IMR-90 (cell line): ENCODE results near the gene CTRB1. TPM values are rescaled to one million over a fixed set of nuclear protein-coding genes. Genes with fewer than 3 reads are reported as not detected.
A peak's percentile ranks its signal among the peaks of the same experiment; 100 is the strongest.

Experiments used
- ATAC-seq: fragments of 200-7000 bp; cut with Tn5 transposase; 2 replicates; pipeline ENCODE4 v1.9.1; 2020; ENCODE audit warnings: low read depth, mild to moderate bottlenecking, moderate library complexity
- BruUV-seq: library from RNA; stranded (reverse); fragments of 400-500 nt; replicated peaks from 2 replicates; lab custom pipeline; 2021; lab: Mats Ljungman, UMichigan
- CTCF ChIA-PET: fragments of 300-600 bp; formaldehyde crosslinking; extraction: SDS; loops from one replicate; lab custom pipeline; 2021; ENCODE audit warnings: antibody characterized with exemption; lab: Yijun Ruan, JAX
- POLR2A ChIA-PET: fragments of 300-600 bp; sonication (Branson Sonifier 250); formaldehyde crosslinking; loops from one replicate; lab custom pipeline; 2022; ENCODE audit warnings: antibody characterized with exemption; ENCODE audit not compliant: unreplicated experiment; lab: Charles Lee
- DNase-seq: peaks from one replicate; pipeline ENCODE4 v3.0.0; 2013
- H2AFZ ChIP-seq: replicated peaks from 2 replicates; pipeline ENCODE3; 2013; ENCODE audit warnings: low read length, mild to moderate bottlenecking; ENCODE audit not compliant: poor library complexity
- H2AK5ac ChIP-seq: 2 replicates; pipeline ENCODE4 v1.6.1; 2013; ENCODE audit warnings: low read depth, low read length, inconsistent platforms
- H2AK9ac ChIP-seq: replicated peaks from 2 replicates; pipeline ENCODE3; 2013; ENCODE audit warnings: mild to moderate bottlenecking, low read depth, low read length, moderate library complexity; ENCODE audit not compliant: poor library complexity
- H2BK120ac ChIP-seq: 2 replicates; pipeline ENCODE4 v1.6.1; 2013; ENCODE audit warnings: low read depth, low read length, inconsistent platforms
- H2BK15ac ChIP-seq: 3 replicates; pipeline ENCODE4 v1.6.1; 2013; ENCODE audit warnings: low read depth, low read length, inconsistent platforms
- H2BK20ac ChIP-seq: 2 replicates; pipeline ENCODE4 v1.6.1; 2013; ENCODE audit warnings: low read depth, mild to moderate bottlenecking, inconsistent platforms, low read length, moderate library complexity
- H2BK5ac ChIP-seq: 2 replicates; pipeline ENCODE4 v1.6.1; 2013; ENCODE audit warnings: mild to moderate bottlenecking, low read depth, low read length, inconsistent platforms; ENCODE audit not compliant: poor library complexity, severe bottlenecking
- H3K14ac ChIP-seq: replicated peaks from 2 replicates; pipeline ENCODE4 v1.6.1; 2013; ENCODE audit warnings: low read depth, low read length, inconsistent platforms
- H3K18ac ChIP-seq: 2 replicates; pipeline ENCODE4 v1.6.1; 2013; ENCODE audit warnings: low read depth, low read length, control low read depth
- H3K23ac ChIP-seq: 2 replicates; pipeline ENCODE4 v1.6.1; 2013; ENCODE audit warnings: low read depth, low read length, inconsistent platforms
- H3K27ac ChIP-seq: 2 replicates; pipeline ENCODE4 v1.5.1; 2013; ENCODE audit warnings: mild to moderate bottlenecking, control low read depth, low read length; ENCODE audit not compliant: insufficient read depth
- H3K27me3 ChIP-seq: 2 replicates; pipeline ENCODE4 v1.6.1; 2013; ENCODE audit warnings: low read length; ENCODE audit not compliant: control insufficient read depth, insufficient read depth
- H3K36me3 ChIP-seq: 2 replicates; pipeline ENCODE4 v1.6.1; 2013; ENCODE audit warnings: low read length, mixed read lengths; ENCODE audit not compliant: control insufficient read depth, insufficient read depth
- H3K4ac ChIP-seq: 2 replicates; pipeline ENCODE4 v1.6.1; 2013; ENCODE audit warnings: low read depth, low read length, inconsistent platforms
- H3K4me1 ChIP-seq: 2 replicates; pipeline ENCODE4 v1.6.1; 2013; ENCODE audit warnings: low read length, mixed read lengths; ENCODE audit not compliant: control insufficient read depth, insufficient read depth
- H3K4me2 ChIP-seq: 2 replicates; pipeline ENCODE4 v1.6.1; 2013; ENCODE audit warnings: low read depth, mild to moderate bottlenecking, control low read depth, low read length, moderate library complexity
- H3K4me3 ChIP-seq: 2 replicates; pipeline ENCODE4 v1.5.1; 2013; ENCODE audit warnings: low read depth, mild to moderate bottlenecking, control low read depth, low read length, moderate library complexity; ENCODE audit not compliant: insufficient read depth
- H3K56ac ChIP-seq: 2 replicates; pipeline ENCODE4 v1.6.1; 2013; ENCODE audit warnings: low read length, inconsistent platforms; ENCODE audit not compliant: insufficient read depth; ENCODE audit errors: extremely low read depth
- H3K79me1 ChIP-seq, 2 experiments: 2 replicates each; pipeline ENCODE4 v1.6.1; 2013; ENCODE audit warnings: low read length in 2 of 2, inconsistent platforms in 1 of 2, low read depth in 1 of 2
- H3K9ac ChIP-seq: 2 replicates; pipeline ENCODE4 v1.6.1; 2013; ENCODE audit warnings: low read depth, low read length, control low read depth
- H3K9me1 ChIP-seq: 2 replicates; pipeline ENCODE4 v1.6.1; 2013; ENCODE audit warnings: low read length, inconsistent platforms; ENCODE audit not compliant: insufficient read depth
- H3K9me3 ChIP-seq: 2 replicates; pipeline ENCODE4 v1.6.1; 2013; ENCODE audit warnings: low read length; ENCODE audit not compliant: control insufficient read depth, insufficient read depth
- H4K20me1 ChIP-seq: 2 replicates; pipeline ENCODE4 v1.6.1; 2013; ENCODE audit warnings: low read length, inconsistent platforms; ENCODE audit not compliant: insufficient read depth
- H4K5ac ChIP-seq: 2 replicates; pipeline ENCODE4 v1.6.1; 2013; ENCODE audit warnings: mild to moderate bottlenecking, low read depth, low read length, control low read depth
- H4K8ac ChIP-seq, 2 experiments: 2 replicates each; pipeline ENCODE4 v1.6.1; 2013; ENCODE audit warnings: low read depth in 2 of 2, low read length in 2 of 2, control low read depth in 1 of 2, inconsistent platforms in 1 of 2
- H4K91ac ChIP-seq: 2 replicates; pipeline ENCODE4 v1.6.1; 2013; ENCODE audit warnings: low read depth, low read length, inconsistent platforms; ENCODE audit not compliant: insufficient read depth
- BHLHE40 ChIP-seq: fragments of 150-350 bp; IDR thresholded peaks from 2 replicates; pipeline ENCODE4 v1.6.1; 2016; ENCODE audit warnings: mild to moderate bottlenecking, low read depth, low read length
- CEBPB ChIP-seq: IDR thresholded peaks from 2 replicates; pipeline ENCODE4 v1.6.1; 2012; ENCODE audit warnings: low read depth, low read length, improper control_type of control experiment
- CHD1 ChIP-seq: IDR thresholded peaks from 2 replicates; pipeline ENCODE4 v1.6.1; 2012; ENCODE audit warnings: low read depth, low read length, improper control_type of control experiment
- FOS ChIP-seq: fragments of 150-350 bp; IDR thresholded peaks from 2 replicates; pipeline ENCODE4 v1.6.1; 2016; ENCODE audit warnings: low read depth, low read length
- MAFK ChIP-seq: IDR thresholded peaks from 2 replicates; pipeline ENCODE4 v1.6.1; 2012; ENCODE audit warnings: low read depth, low read length, improper control_type of control experiment
- MAZ ChIP-seq: IDR thresholded peaks from 2 replicates; pipeline ENCODE4 v1.6.1; 2012; ENCODE audit warnings: low read depth, mild to moderate bottlenecking, low read length, improper control_type of control experiment, moderate library complexity, borderline replicate concordance
- MXI1 ChIP-seq: IDR thresholded peaks from 2 replicates; pipeline ENCODE4 v1.6.1; 2012; ENCODE audit warnings: low read depth, mild to moderate bottlenecking, low read length, moderate library complexity, borderline replicate concordance
- NFE2L2 ChIP-seq: fragments of 150-350 bp; IDR thresholded peaks from 2 replicates; pipeline ENCODE4 v1.6.1; 2016; ENCODE audit warnings: low read depth, mild to moderate bottlenecking, low read length
- POLR2A ChIP-seq: IDR thresholded peaks from 2 replicates; pipeline ENCODE4 v1.6.1; 2012; ENCODE audit warnings: mild to moderate bottlenecking, low read depth, low read length
- RAD21 ChIP-seq: IDR thresholded peaks from 2 replicates; pipeline ENCODE4 v1.6.1; 2012; ENCODE audit warnings: low read length, improper control_type of control experiment
- RCOR1 ChIP-seq: IDR thresholded peaks from 2 replicates; pipeline ENCODE4 v1.6.1; 2012; ENCODE audit warnings: mild to moderate bottlenecking, low read length, improper control_type of control experiment; ENCODE audit not compliant: insufficient replicate concordance
- SMC3 ChIP-seq: fragments of 150-350 bp; IDR thresholded peaks from 2 replicates; pipeline ENCODE4 v1.6.1; 2016; ENCODE audit warnings: low read depth, mild to moderate bottlenecking, antibody characterized with exemption, low read length, moderate library complexity
- WGBS, 2 experiments: methylation state at CpG; one replicate each; pipeline versions ENCODE4 v1.1.5 to v1.1.7; 2013; ENCODE audit warnings: missing lambda C conversion rate in 2 of 2; ENCODE audit not compliant: insufficient read length in 1 of 2; ENCODE audit errors: extremely low coverage in 2 of 2; 5-methylcytosine and 5-hydroxymethylcytosine counted together
- dilution Hi-C: fragments of 300-500 bp; cut with HindIII; formaldehyde crosslinking; loops from one replicate; pipeline ENCODE4 v1.14.3; 2018; ENCODE audit warnings: low sequenced_read_pairs; ENCODE audit not compliant: unreplicated experiment
- in situ Hi-C: fragments of 300-500 bp; cut with MboI; formaldehyde crosslinking; loops from 3 replicates; pipeline ENCODE4 v1.14.3; 2019; ENCODE audit warnings: low sequenced_read_pairs, inconsistent platforms, mixed read lengths
- intact Hi-C: fragments of 100-400 bp; cut with micrococcal nuclease; formaldehyde crosslinking; loops from 2 replicates; pipeline ENCODE4 v1.10.0; 2022
- polyA plus RNA-seq, 3 experiments: library from polyadenylated mRNA; depleted of rRNA; stranded (reverse); fragments of >200 nt; gene quantifications; 2 replicates each; pipeline ENCODE4 v1.2.3, GENCODE V29; 2012; ENCODE audit warnings: low replicate concordance in 1 of 3
- total RNA-seq: library from RNA; depleted of rRNA; stranded (reverse); fragments of >200 nt; gene quantifications from 2 replicates; pipeline ENCODE4 v1.2.3, GENCODE V29; 2012
- TF ChIP-seq, protein P1 (sequence below): fragments of 150-350 bp; IDR thresholded peaks from 2 replicates; pipeline ENCODE4 v1.6.1; 2017; ENCODE audit warnings: mild to moderate bottlenecking, antibody characterized with exemption, low read length, low read depth
- TF ChIP-seq, protein P2 (sequence below): conservative IDR thresholded peaks from 2 replicates; pipeline ENCODE4 v1.5.1; 2012; ENCODE audit warnings: mild to moderate bottlenecking, low read depth, low read length, improper control_type of control experiment
- TF ChIP-seq, protein P3 (sequence below): fragments of 150-350 bp; IDR thresholded peaks from 2 replicates; pipeline ENCODE4 v1.6.1; 2016; ENCODE audit warnings: low read depth, mild to moderate bottlenecking, low read length, moderate library complexity, borderline replicate concordance

Gene CTRB1
- total and polyA plus RNA-seq, 2 of the 4 experiments (the other 2 are of a cell fraction), result not detected

DNA sequence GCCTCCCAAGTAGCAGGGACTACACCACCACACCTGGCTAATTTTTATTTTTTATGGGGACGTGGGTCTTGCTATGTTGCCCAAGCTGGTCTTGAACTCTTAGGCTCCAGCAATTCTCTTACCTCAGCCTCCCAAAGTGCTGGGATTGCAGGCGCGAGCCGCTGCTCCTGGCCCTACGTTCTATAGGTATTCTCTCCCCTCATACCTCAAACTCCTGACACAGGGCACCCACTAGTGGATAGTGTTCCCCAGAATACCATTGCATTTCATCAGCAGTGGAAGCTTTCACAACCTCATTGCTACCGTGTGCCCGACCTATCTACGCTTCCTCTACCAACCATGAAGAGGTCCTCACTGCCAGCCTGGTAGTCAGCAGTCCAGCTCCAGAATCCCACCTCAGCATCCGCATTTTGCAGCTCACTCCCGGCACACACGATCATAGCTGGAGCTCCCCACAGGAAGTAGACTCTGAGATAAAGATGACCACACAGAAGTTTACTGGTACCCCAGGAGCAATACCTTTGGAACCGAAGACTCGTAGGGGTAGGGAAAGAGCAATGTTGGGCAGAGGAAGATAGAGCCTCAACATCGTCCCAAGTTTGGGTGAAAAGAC, 21.2 kb upstream of the CTRB1 start:
- Histone ChIP-seq H3K4me1 (peaks cover 5% of the 10 kb centered on the region; the same call in 1 of the 2 replicates), H3K4me3 (no peak overlapping the region), H3K18ac (no peak overlapping the region), H4K5ac (no peak overlapping the region; the same call in 1 of the 2 replicates), H4K20me1 (no peaks in the 10 kb centered on the region), H3K36me3 (no peaks in the 10 kb centered on the region), H3K27ac (no peak overlapping the region), H3K9ac (peak overlapping the region; percentile 17; the same call in 1 of the 2 replicates), H3K9me3 (no peaks in the 10 kb centered on the region), H3K9me1 (no peaks in the 10 kb centered on the region), H3K79me1 (no peaks in the 10 kb centered on the region), H3K56ac (no peak overlapping the region), H3K27me3 (peaks cover 10% of the 10 kb centered on the region; the same call in 1 of the 2 replicates), H2AFZ (peak overlapping the region; percentile 86), H2BK5ac (no peak overlapping the region), H3K14ac (peak overlapping the region; percentile 57; the same call in 1 of the 2 replicates), H3K4me2 (peak overlapping the region; percentile 27; the same call in 1 of the 2 replicates), H2AK5ac (no peak overlapping the region; the same call in 1 of the 2 replicates), H4K8ac (peak overlapping the region in 1 of 2 experiments; percentile 38; a peak in 1 of 4 replicates), H2BK20ac (no peak overlapping the region), H2BK120ac (peak overlapping the region; percentile 48; the same call in 1 of the 2 replicates), H3K4ac (no peak overlapping the region), H2AK9ac (no peak overlapping the region), H2BK15ac (no peak overlapping the region), H4K91ac (no peak overlapping the region), H3K23ac (no peak overlapping the region)
- intact Hi-C loops (loop anchor here (2.0 to 10.0 kb wide), 2 partner anchors 199 to 427 kb away; partner anchors contain the start of genes ADAT1 and ZNRF1), in situ Hi-C loops (no loop called here), dilution Hi-C loops (no loop called here)
- ChIA-PET CTCF (interaction anchor here (0.6 to 2.4 kb wide), 2 partner anchors 204 to 686 kb away, joined by 3 to 12 read pairs; no protein-coding TSS in a partner anchor), POLR2A (no interaction called here)
- 81% methylated on average over 6 of the region's 14 CpGs; no CpG with 5 or more reads in 1 of the 2 experiments for WGBS, 2 experiments
- BruUV-seq, result no TSS peak
- ATAC-seq (no peak; the same call in 1 of the 2 replicates), DNase-seq (no peak)
- TF ChIP-seq MAFK (no peak), BHLHE40 (no peak), FOS (no peak), CHD1 (no peak), MXI1 (no peak), SMC3 (no peak), RCOR1 (no peak), CEBPB (no peak), MAZ (no peak), POLR2A (no peak), NFE2L2 (no peak), RAD21 (no peak)
- TF ChIP-seq, protein P1, sequence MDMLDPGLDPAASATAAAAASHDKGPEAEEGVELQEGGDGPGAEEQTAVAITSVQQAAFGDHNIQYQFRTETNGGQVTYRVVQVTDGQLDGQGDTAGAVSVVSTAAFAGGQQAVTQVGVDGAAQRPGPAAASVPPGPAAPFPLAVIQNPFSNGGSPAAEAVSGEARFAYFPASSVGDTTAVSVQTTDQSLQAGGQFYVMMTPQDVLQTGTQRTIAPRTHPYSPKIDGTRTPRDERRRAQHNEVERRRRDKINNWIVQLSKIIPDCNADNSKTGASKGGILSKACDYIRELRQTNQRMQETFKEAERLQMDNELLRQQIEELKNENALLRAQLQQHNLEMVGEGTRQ, result no peak
- TF ChIP-seq, protein P2, sequence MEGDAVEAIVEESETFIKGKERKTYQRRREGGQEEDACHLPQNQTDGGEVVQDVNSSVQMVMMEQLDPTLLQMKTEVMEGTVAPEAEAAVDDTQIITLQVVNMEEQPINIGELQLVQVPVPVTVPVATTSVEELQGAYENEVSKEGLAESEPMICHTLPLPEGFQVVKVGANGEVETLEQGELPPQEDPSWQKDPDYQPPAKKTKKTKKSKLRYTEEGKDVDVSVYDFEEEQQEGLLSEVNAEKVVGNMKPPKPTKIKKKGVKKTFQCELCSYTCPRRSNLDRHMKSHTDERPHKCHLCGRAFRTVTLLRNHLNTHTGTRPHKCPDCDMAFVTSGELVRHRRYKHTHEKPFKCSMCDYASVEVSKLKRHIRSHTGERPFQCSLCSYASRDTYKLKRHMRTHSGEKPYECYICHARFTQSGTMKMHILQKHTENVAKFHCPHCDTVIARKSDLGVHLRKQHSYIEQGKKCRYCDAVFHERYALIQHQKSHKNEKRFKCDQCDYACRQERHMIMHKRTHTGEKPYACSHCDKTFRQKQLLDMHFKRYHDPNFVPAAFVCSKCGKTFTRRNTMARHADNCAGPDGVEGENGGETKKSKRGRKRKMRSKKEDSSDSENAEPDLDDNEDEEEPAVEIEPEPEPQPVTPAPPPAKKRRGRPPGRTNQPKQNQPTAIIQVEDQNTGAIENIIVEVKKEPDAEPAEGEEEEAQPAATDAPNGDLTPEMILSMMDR, result no peak
- TF ChIP-seq, protein P3, sequence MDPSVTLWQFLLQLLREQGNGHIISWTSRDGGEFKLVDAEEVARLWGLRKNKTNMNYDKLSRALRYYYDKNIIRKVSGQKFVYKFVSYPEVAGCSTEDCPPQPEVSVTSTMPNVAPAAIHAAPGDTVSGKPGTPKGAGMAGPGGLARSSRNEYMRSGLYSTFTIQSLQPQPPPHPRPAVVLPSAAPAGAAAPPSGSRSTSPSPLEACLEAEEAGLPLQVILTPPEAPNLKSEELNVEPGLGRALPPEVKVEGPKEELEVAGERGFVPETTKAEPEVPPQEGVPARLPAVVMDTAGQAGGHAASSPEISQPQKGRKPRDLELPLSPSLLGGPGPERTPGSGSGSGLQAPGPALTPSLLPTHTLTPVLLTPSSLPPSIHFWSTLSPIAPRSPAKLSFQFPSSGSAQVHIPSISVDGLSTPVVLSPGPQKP, result no peak
